Left hindlimb (tissue), 1 donor: ENCODE measurements around the gene LRTM1.

Experiments
- DNase-seq: peaks from one replicate; pipeline ENCODE4 v3.0.0-alpha.2; 2018

Gene LRTM1

GRCh38 chr3:54889731-54890130, 38.1 kb downstream of the LRTM1 start:
- DNase-seq = no peak

- DNase-seq = no peak
Measured at GRCh38 chr3:54888873-54889272, 39.0 kb downstream of the LRTM1 start.

GRCh38 chr3:54888162-54888561, 39.7 kb downstream of the LRTM1 start:
- no peak for DNase-seq

GRCh38 chr3:54882129-54882833, 45.6 kb downstream of the LRTM1 start:
- no peak for DNase-seq

- no peak for DNase-seq
Measured at GRCh38 chr3:54878145-54878544, 49.7 kb downstream of the LRTM1 start.

- DNase-seq = no peak
Measured at GRCh38 chr3:54877730-54878129, 50.1 kb downstream of the LRTM1 start.

GRCh38 chr3:54876694-54877093, 51.2 kb downstream of the LRTM1 start:
- DNase-seq = no peak

GRCh38 chr3:54875596-54876268, 52.1 kb downstream of the LRTM1 start:
- no peak for DNase-seq

GRCh38 chr3:54874816-54875556, 52.9 kb downstream of the LRTM1 start:
- DNase-seq = no peak

GRCh38 chr3:54873059-54874010, 54.5 kb downstream of the LRTM1 start:
- no peak for DNase-seq

- no peak for DNase-seq
Measured at GRCh38 chr3:54871867-54872266, 56.0 kb downstream of the LRTM1 start.

GRCh38 chr3:54870423-54870822, 57.4 kb downstream of the LRTM1 start:
- peak; percentile 45 for DNase-seq
